ENCODE results near the gene FAM110A. TPM values are rescaled to one million over a fixed set of nuclear protein-coding genes. Genes with fewer than 3 reads are reported as not detected.
A peak's percentile ranks its signal among the peaks of the same experiment; 100 is the strongest.

Gene FAM110A
- total and polyA plus RNA-seq, 2 donors (not counting 3 experiments of a cell fraction or from before 2014, with no cell fraction given), result 4.6 to 5.4 TPM

DNA sequence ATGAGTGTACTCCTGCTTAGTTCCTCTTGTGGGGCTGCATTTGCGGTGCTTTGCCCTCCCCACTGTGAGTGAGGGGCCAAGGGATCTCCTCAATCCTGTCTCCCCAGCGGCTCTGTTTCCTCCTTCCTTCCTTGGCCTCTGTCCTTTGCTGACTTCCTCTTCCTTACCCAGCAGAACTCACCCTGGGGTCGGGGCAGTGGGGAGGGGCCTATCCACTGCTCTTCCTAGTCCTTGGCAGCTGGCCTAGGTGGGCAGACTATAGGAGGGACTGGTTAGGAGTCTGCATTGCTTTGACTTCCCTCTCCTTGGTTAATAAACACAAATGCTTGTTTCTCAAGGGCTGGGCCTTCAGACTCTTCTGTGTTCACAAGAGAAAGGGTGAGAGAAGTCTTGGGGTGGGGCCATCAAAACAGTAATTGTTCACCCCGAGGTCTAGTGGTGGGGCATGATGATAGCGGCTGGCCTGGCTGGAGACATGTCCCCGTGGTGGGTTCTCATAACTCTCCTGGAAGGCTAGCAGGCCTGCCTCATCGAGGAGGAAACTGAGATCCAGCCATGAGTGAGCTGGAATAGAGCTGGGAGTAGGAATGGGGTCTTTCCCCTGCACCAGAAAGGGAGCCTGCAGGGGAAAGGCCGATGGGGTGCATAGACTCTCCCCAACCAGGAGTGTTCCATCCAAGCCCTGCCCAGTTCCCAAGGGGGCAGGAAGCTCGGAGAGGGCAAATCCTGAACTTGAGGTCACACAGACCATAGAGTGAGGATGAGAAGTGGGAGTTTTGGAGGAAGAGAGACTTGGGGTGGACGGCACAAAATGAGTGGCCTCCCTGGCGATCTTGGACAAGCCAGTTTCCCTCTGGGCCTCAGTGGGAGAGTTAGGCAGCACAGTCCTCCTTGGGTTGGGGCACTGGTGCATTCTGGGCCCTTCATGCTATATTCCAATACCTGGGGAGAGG lies 12.7 kb downstream of the FAM110A start:
- no peak for TF ChIP-seq POLR2A (IDR thresholded peaks at IDR 0.05; ENCODE audit: low read depth, low read length)
- TF ChIP-seq FOS (IDR thresholded peaks at IDR 0.05; ENCODE audit: borderline replicate concordance, insufficient read depth, low read length), result no peak
- TF ChIP-seq, protein P1, sequence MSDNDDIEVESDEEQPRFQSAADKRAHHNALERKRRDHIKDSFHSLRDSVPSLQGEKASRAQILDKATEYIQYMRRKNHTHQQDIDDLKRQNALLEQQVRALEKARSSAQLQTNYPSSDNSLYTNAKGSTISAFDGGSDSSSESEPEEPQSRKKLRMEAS (IDR thresholded peaks at IDR 0.05; ENCODE audit: insufficient read depth, insufficient read length), result no peak
- no peak for TF ChIP-seq EZH2 (IDR thresholded peaks at IDR 0.05; ENCODE audit: borderline replicate concordance, low read depth, low read length, severe bottlenecking)
- no peak for TF ChIP-seq MYC (IDR thresholded peaks at IDR 0.05; ENCODE audit: low read depth, low read length)
- no peak for TF ChIP-seq JUN (IDR thresholded peaks at IDR 0.05; ENCODE audit: borderline replicate concordance, insufficient read depth, insufficient read length, low read depth)
- TF ChIP-seq GATA2 (IDR thresholded peaks at IDR 0.05; ENCODE audit: insufficient read depth, insufficient read length, low read depth, low read length), result no peak
- no peak for TF ChIP-seq POLR2AphosphoS5 (IDR thresholded peaks at IDR 0.05; ENCODE audit: insufficient read depth, low read depth, low read length)
- TF ChIP-seq, protein P2, sequence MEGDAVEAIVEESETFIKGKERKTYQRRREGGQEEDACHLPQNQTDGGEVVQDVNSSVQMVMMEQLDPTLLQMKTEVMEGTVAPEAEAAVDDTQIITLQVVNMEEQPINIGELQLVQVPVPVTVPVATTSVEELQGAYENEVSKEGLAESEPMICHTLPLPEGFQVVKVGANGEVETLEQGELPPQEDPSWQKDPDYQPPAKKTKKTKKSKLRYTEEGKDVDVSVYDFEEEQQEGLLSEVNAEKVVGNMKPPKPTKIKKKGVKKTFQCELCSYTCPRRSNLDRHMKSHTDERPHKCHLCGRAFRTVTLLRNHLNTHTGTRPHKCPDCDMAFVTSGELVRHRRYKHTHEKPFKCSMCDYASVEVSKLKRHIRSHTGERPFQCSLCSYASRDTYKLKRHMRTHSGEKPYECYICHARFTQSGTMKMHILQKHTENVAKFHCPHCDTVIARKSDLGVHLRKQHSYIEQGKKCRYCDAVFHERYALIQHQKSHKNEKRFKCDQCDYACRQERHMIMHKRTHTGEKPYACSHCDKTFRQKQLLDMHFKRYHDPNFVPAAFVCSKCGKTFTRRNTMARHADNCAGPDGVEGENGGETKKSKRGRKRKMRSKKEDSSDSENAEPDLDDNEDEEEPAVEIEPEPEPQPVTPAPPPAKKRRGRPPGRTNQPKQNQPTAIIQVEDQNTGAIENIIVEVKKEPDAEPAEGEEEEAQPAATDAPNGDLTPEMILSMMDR (IDR thresholded peaks at IDR 0.05; ENCODE audit: extremely low read depth in 1 of 2, insufficient read depth in 1 of 2, low read depth in 1 of 2, low read length in 2 of 2), result no peak
- CTCF ChIA-PET, result interaction anchor here (1.4 kb wide), 1 partner anchor 21 kb away, joined by 3 read pairs; no protein-coding TSS in a partner anchor

More for the DNA sequence above, 12.7 kb downstream of the FAM110A start:
- intact Hi-C loops (cut with micrococcal nuclease), result loop anchor here (2.0 to 5.0 kb wide), 2 partner anchors 27 to 36 kb away; no protein-coding TSS in a partner anchor
- no peaks in the 10 kb centered on the region for H3K27me3 ChIP-seq (ENCODE audit: control insufficient read depth in 2 of 2, insufficient read depth in 2 of 2, low read length in 2 of 2)
- no peaks in the 10 kb centered on the region for H3K9me1 ChIP-seq (replicated peaks; ENCODE audit: control insufficient read depth, extremely low read depth, insufficient read depth, low read length)
- DNase-seq (ENCODE audit: low read depth, low spot score), result no peak
- no peaks in the 10 kb centered on the region for H4K20me1 ChIP-seq (replicated peaks; ENCODE audit: control insufficient read depth, extremely low read depth, insufficient read depth, low read length)
- no peak overlapping the region for H2AFZ ChIP-seq (ENCODE audit: low read depth, low read length)
- dilution Hi-C loops (cut with MboI; ENCODE audit: extremely low pct_ligation_motif_present, low sequenced_read_pairs), result no loop called here
- H3K4me1 ChIP-seq (ENCODE audit: control insufficient read depth, extremely low read depth, insufficient read depth, low read length), result peaks cover 39% of the 10 kb centered on the region
- H3K9ac ChIP-seq (replicated peaks; ENCODE audit: extremely low read depth, insufficient read depth, low read length), result no peak overlapping the region
- peak overlapping the region; percentile 15 for H3K4me2 ChIP-seq (ENCODE audit: insufficient read depth, low read length)
- FAIRE-seq, result peak; percentile 4
- no peak overlapping the region for H3K27ac ChIP-seq (ENCODE audit: insufficient read depth, low read depth, low read length)
- H3K36me3 ChIP-seq (ENCODE audit: control insufficient read depth in 2 of 2, extremely low read depth in 1 of 2, insufficient read depth in 2 of 2, low read length in 2 of 2), result no peaks in the 10 kb centered on the region
- peaks cover 29% of the 10 kb centered on the region for H3K79me2 ChIP-seq (ENCODE audit: control insufficient read depth, insufficient read depth, low read length)
- POLR2A ChIA-PET, result no interaction called here
- BruUV-seq (replicated peaks), result no TSS peak
- no peak overlapping the region for H3K4me3 ChIP-seq (replicated peaks in 1 of 3; ENCODE audit: insufficient read depth in 1 of 3, low read depth in 1 of 3, low read length in 3 of 3)
- no peaks in the 10 kb centered on the region for H3K9me3 ChIP-seq (replicated peaks; ENCODE audit: control insufficient read depth, insufficient read depth, low read length)
